Stimulated activated naive CD4-positive, alpha-beta T cell treated with Interleukin-2 at 50 U/mL for 16 hours (primary cell): ENCODE data around the gene GPR55.

ENCODE experiments used
- DNase-seq: peaks from one replicate; lab custom pipeline; 2025; lab: John Stamatoyannopoulos, UW

Gene GPR55

GRCh38 chr2:230866756-230867523 is 58.1 kb downstream of the GPR55 start:
- DNase-seq: peak; percentile 48

- DNase-seq: no peak
Observed at GRCh38 chr2:230865766-230866755, 59.0 kb downstream of the GPR55 start.

GRCh38 chr2:230865307-230865765 is 59.7 kb downstream of the GPR55 start:
- no peak for DNase-seq

GRCh38 chr2:230864605-230865306 is 60.3 kb downstream of the GPR55 start, which contains the start of gene ITM2C:
Gene ITM2C, plus strand, starts transcription at chr2:230864942. Its CDS starts 84 bp downstream, at chr2:230865026.
- peak; percentile 73 for DNase-seq

GRCh38 chr2:230864122-230864604 is 60.9 kb downstream of the GPR55 start:
- no peak for DNase-seq

- DNase-seq: no peak
Observed at GRCh38 chr2:230863442-230864121, 61.5 kb downstream of the GPR55 start.

GRCh38 chr2:230863031-230863430 is 62.0 kb downstream of the GPR55 start:
- DNase-seq: no peak

- no peak for DNase-seq
Observed at GRCh38 chr2:230862292-230862691, 62.8 kb downstream of the GPR55 start.

- no peak for DNase-seq
Observed at GRCh38 chr2:230861552-230862255, 63.3 kb downstream of the GPR55 start.
